SK-N-SH treated with all-trans-retinoic acid at 6 μM for 48 hours (cell line): ENCODE data around the gene KIF1A.
"Not testable (repeated sequence)": the region's sequence is repeated elsewhere in the genome, so short reads cannot be mapped to it uniquely, and the experiment has no call there.

Source experiments
- CSDC2 ChIP-seq: fragments of 250-450 bp; sonication (Bioruptor Pico); IDR thresholded peaks from 2 replicates; pipeline ENCODE4 v1.5.0; 2020; ENCODE audit warnings: mild to moderate bottlenecking, moderate library complexity
- CSRNP3 ChIP-seq: fragments of 250-450 bp; sonication (Bioruptor Pico); IDR thresholded peaks from 2 replicates; pipeline ENCODE4 v1.5.1; 2021; ENCODE audit warnings: mild to moderate bottlenecking, moderate library complexity
- PATZ1 ChIP-seq: fragments of 250-450 bp; sonication (Bioruptor Pico); IDR thresholded peaks from 2 replicates; pipeline ENCODE4 v1.8.0; 2020; ENCODE audit warnings: mild to moderate bottlenecking, moderate library complexity, borderline replicate concordance
- RARB ChIP-seq: fragments of 250-450 bp; sonication (Bioruptor Pico); IDR thresholded peaks from 2 replicates; pipeline ENCODE4 v1.8.0; 2021; ENCODE audit warnings: mild to moderate bottlenecking, moderate library complexity
- SNAI2 ChIP-seq: fragments of 250-450 bp; sonication (Bioruptor Pico); IDR thresholded peaks from 2 replicates; pipeline ENCODE4 v1.5.0; 2020; ENCODE audit warnings: mild to moderate bottlenecking, moderate library complexity
- TOX ChIP-seq: fragments of 250-450 bp; sonication (Bioruptor Pico); IDR thresholded peaks from 2 replicates; pipeline ENCODE4 v1.8.0; 2021; ENCODE audit warnings: mild to moderate bottlenecking, moderate library complexity, borderline replicate concordance
- ZC3H10 ChIP-seq: fragments of 250-450 bp; sonication (Bioruptor Pico); IDR thresholded peaks from 2 replicates; pipeline ENCODE4 v1.5.1; 2021; ENCODE audit warnings: mild to moderate bottlenecking, moderate library complexity
- ZFP3 ChIP-seq: fragments of 250-450 bp; sonication (Bioruptor Pico); IDR thresholded peaks from 2 replicates; pipeline ENCODE4 v1.5.0; 2020; ENCODE audit warnings: mild to moderate bottlenecking, moderate library complexity
- ZFP30 ChIP-seq: fragments of 450-650 bp; formaldehyde crosslinking; IDR thresholded peaks from 2 replicates; pipeline ENCODE4 v1.5.0; 2022; ENCODE audit warnings: mild to moderate bottlenecking, moderate library complexity
- ZNF8 ChIP-seq: fragments of 450-650 bp; formaldehyde crosslinking; IDR thresholded peaks from 2 replicates; pipeline ENCODE4 v1.5.0; 2020; ENCODE audit warnings: mild to moderate bottlenecking, moderate library complexity

- TF ChIP-seq ZC3H10 (CRISPR knock-in tag); CSDC2 (CRISPR knock-in tag); TOX (CRISPR knock-in tag); CSRNP3 (CRISPR knock-in tag); RARB (CRISPR knock-in tag); ZNF8 (CRISPR knock-in tag); ZFP3 (CRISPR knock-in tag); SNAI2 (CRISPR knock-in tag); ZFP30 (CRISPR knock-in tag); PATZ1: not testable (repeated sequence)
These were observed 139.8 kb downstream of the KIF1A start for GRCh38 chr2:240680185-240680584.
